ENCODE results near the gene NOP9. TPM values are rescaled to one million over a fixed set of nuclear protein-coding genes. Genes with fewer than 3 reads are reported as not detected.

NOP9 gene
- total RNA-seq, 1 experiment from 2014 or later: 39.4 TPM

GRCh38 chr14:24310265-24310645, 10.6 kb downstream of the NOP9 start:
- no peak for DNase-seq (ENCODE audit: low read depth, low spot score)
- H3K9me2 ChIP-seq (ENCODE audit: insufficient read depth): no peaks in the 10 kb centered on the region
- no peak overlapping the region for H3K9ac ChIP-seq (ENCODE audit: low read length)
- H3K27ac ChIP-seq (ENCODE audit: low read depth, low read length): no peak overlapping the region
- POLR2A ChIA-PET: no interaction called here
- no peaks in the 10 kb centered on the region for H3K27me3 ChIP-seq (ENCODE audit: insufficient read depth, low read length)
- H2AFZ ChIP-seq (ENCODE audit: low read depth, low read length, poor library complexity, severe bottlenecking): no peak overlapping the region
- H4K20me1 ChIP-seq (ENCODE audit: insufficient read depth): no peaks in the 10 kb centered on the region
- peaks cover 7 to 16% of the 10 kb centered on the region in 2 experiments for H3K4me1 ChIP-seq (ENCODE audit: control insufficient read depth in 1 of 2, insufficient read depth in 2 of 2, low read length in 2 of 2)
- RAD21 ChIA-PET (ENCODE audit: low non-redundant PET in 1 of 2, low total read pairs in 2 of 2, uncharacterized antibody in 2 of 2, unreplicated experiment in 2 of 2): no interaction called here
- H3K36me3 ChIP-seq (ENCODE audit: control insufficient read depth in 1 of 2, insufficient read depth in 2 of 2, low read length in 2 of 2): peaks cover 10 to 15% of the 10 kb centered on the region in 2 experiments; a peak in 3 of 4 replicates
- no peaks in the 10 kb centered on the region for H3K9me3 ChIP-seq (ENCODE audit: control insufficient read depth in 1 of 2, insufficient read depth in 1 of 2, low read depth in 1 of 2, low read length in 2 of 2)
- no peaks in the 10 kb centered on the region for H3K79me2 ChIP-seq (ENCODE audit: insufficient read depth, low read length)
- H3K4me2 ChIP-seq (ENCODE audit: low read length): no peak overlapping the region
- ATAC-seq: no peak
- BruUV-seq (replicated peaks): no TSS peak
- intact Hi-C loops (cut with micrococcal nuclease): no loop called here
- TF ChIP-seq EGR1 (IDR thresholded peaks at IDR 0.05; ENCODE audit: low read depth) (no peak), EZH2 (IDR thresholded peaks at IDR 0.05) (no peak), ELF1 (IDR thresholded peaks at IDR 0.05; ENCODE audit: borderline replicate concordance, low read depth) (no peak), ZFX (IDR thresholded peaks at IDR 0.05) (no peak), EZH2phosphoT487 (IDR thresholded peaks at IDR 0.05; ENCODE audit: borderline replicate concordance) (no peak), POLR2AphosphoS5 (IDR thresholded peaks at IDR 0.05; ENCODE audit: low read depth, low read length) (no peak), POLR2A (IDR thresholded peaks at IDR 0.05; ENCODE audit: borderline replicate concordance, extremely low read depth, insufficient read depth, insufficient read length) (no peak), CTCF (IDR thresholded peaks at IDR 0.05 in 2 of 3, conservative IDR thresholded peaks at IDR 0.05 in 1 of 3; ENCODE audit: borderline replicate concordance in 1 of 3, insufficient read depth in 1 of 3, low read depth in 2 of 3, low read length in 2 of 3) (no peak), MAX (IDR thresholded peaks at IDR 0.05) (no peak), REST (IDR thresholded peaks at IDR 0.05; ENCODE audit: low read depth) (no peak), JUND (IDR thresholded peaks at IDR 0.05) (no peak), CEBPB (IDR thresholded peaks at IDR 0.05; ENCODE audit: low read depth) (no peak), CBX3 (IDR thresholded peaks at IDR 0.05; ENCODE audit: low read depth) (no peak), SIN3A (IDR thresholded peaks at IDR 0.05; ENCODE audit: low read depth) (no peak), RAD21 (IDR thresholded peaks at IDR 0.05; ENCODE audit: low read depth) (no peak), ATF3 (IDR thresholded peaks at IDR 0.05) (no peak), TCF7L2 (IDR thresholded peaks at IDR 0.05; ENCODE audit: borderline replicate concordance, extremely low read depth, insufficient read depth, insufficient read length) (no peak), SP1 (IDR thresholded peaks at IDR 0.05; ENCODE audit: low read depth) (no peak), ZNF274 (IDR thresholded peaks at IDR 0.05; ENCODE audit: low read depth, low read length) (no peak), YY1 (IDR thresholded peaks at IDR 0.05; ENCODE audit: extremely low read depth, insufficient replicate concordance, low read depth, low read length) (no peak)
- CTCF ChIA-PET: no interaction called here
- no peak overlapping the region for H3K4me3 ChIP-seq (replicated peaks in 1 of 2; ENCODE audit: low read depth in 1 of 2, low read length in 2 of 2)
